A549 (cell line): ENCODE measurements around the gene RNF152. TPM values are rescaled to one million over a fixed set of nuclear protein-coding genes. Genes with fewer than 3 reads are reported as not detected.

Experiments used
- ATAC-seq, 2 experiments: fragments of 200-7000 bp in 1 of 2; fragments of >200 bp in 1 of 2; cut with Nextera tagmentation in 1 of 2; cut with Tn5 transposase in 1 of 2; 3 replicates each; pipeline versions ENCODE4 v1.8.0 to v1.9.1; 2018 to 2020; ENCODE audit warnings: mild to moderate bottlenecking in 1 of 2, moderate library complexity in 1 of 2
- CTCF ChIA-PET: fragments of 300-600 bp; sonication (Branson Sonifier 250); formaldehyde crosslinking; extraction: SDS; loops from one replicate; lab custom pipeline; 2021; ENCODE audit warnings: antibody characterized with exemption, inconsistent platforms; lab: Yijun Ruan, JAX
- POLR2A ChIA-PET: fragments of 350-600 bp; formaldehyde crosslinking; extraction: SDS; loops from one replicate; lab custom pipeline; 2021; ENCODE audit warnings: antibody characterized with exemption, inconsistent platforms; lab: Yijun Ruan, JAX
- DNase-seq, 2 experiments: peaks; one replicate each; pipeline versions ENCODE4 v3.0.0 to v3.0.0-alpha.2; 2011 to 2016; ENCODE audit warnings: low read depth in 1 of 2, low spot score in 1 of 2
- FAIRE-seq: peaks from 2 replicates; lab custom pipeline; 2011; peaks lifted over from hg19 to GRCh38; lab: Jason Lieb, UNC
- H3K27ac ChIP-seq, 2 experiments: fragments of >200 bp; sonication (Bioruptor Twin); formaldehyde crosslinking; 3 replicates each; pipeline ENCODE4 v1.5.1; 2016 to 2017
- H3K4me1 ChIP-seq: fragments of >200 bp; sonication (Bioruptor Twin); formaldehyde crosslinking; 3 replicates; pipeline ENCODE4 v1.6.1; 2016
- H3K4me2 ChIP-seq: fragments of >200 bp; sonication (Bioruptor Twin); formaldehyde crosslinking; 3 replicates; pipeline ENCODE4 v1.6.1; 2016
- H3K4me3 ChIP-seq: fragments of >200 bp; sonication (Bioruptor Twin); formaldehyde crosslinking; 3 replicates; pipeline ENCODE4 v1.5.1; 2016
- H3K9me3 ChIP-seq: fragments of >200 bp; sonication (Bioruptor Twin); formaldehyde crosslinking; 3 replicates; pipeline ENCODE4 v1.6.1; 2016
- ATOH8 ChIP-seq: fragments of 250-450 bp; sonication (Bioruptor Pico); IDR thresholded peaks from 2 replicates; pipeline ENCODE4 v1.5.0; 2020; ENCODE audit warnings: low read depth, mild to moderate bottlenecking, moderate library complexity
- BCL3 ChIP-seq: fragments of >200 bp; sonication (Bioruptor Twin); formaldehyde crosslinking; IDR thresholded peaks from 3 replicates; pipeline ENCODE4 v1.6.1; 2016
- CBX8 ChIP-seq: fragments of 200-600 bp; sonication (generic); IDR thresholded peaks from 2 replicates; pipeline ENCODE4 v1.6.1; 2016
- CEBPB ChIP-seq, 2 experiments: fragments of >200 bp in 1 of 2; sonication (Bioruptor Twin) in 1 of 2; formaldehyde crosslinking in 1 of 2; IDR thresholded peaks; 2 replicates each; pipeline ENCODE4 v1.6.1; 2012 to 2016
- CTCF ChIP-seq: fragments of >200 bp; sonication (Bioruptor Twin); formaldehyde crosslinking; IDR thresholded peaks from 3 replicates; pipeline ENCODE4 v1.5.1; 2016
- EHMT2 ChIP-seq: fragments of 200-600 bp; sonication (generic); IDR thresholded peaks from 2 replicates; pipeline ENCODE4 v1.6.1; 2016; ENCODE audit warnings: antibody characterized with exemption, low read depth, mild to moderate bottlenecking, moderate library complexity
- ESRRA ChIP-seq: fragments of 150-350 bp; IDR thresholded peaks from 2 replicates; pipeline ENCODE4 v1.6.1; 2014; ENCODE audit warnings: mild to moderate bottlenecking, low read length, borderline replicate concordance
- HDAC2 ChIP-seq: fragments of 200-600 bp; sonication (generic); IDR thresholded peaks from 2 replicates; pipeline ENCODE4 v1.6.1; 2016
- HEYL ChIP-seq: fragments of 250-450 bp; sonication (Bioruptor Pico); IDR thresholded peaks from 2 replicates; pipeline ENCODE4 v1.8.0; 2021; ENCODE audit warnings: mild to moderate bottlenecking, moderate library complexity
- HOXA7 ChIP-seq: fragments of 250-450 bp; sonication (Bioruptor Pico); IDR thresholded peaks from 2 replicates; pipeline ENCODE4 v1.5.0; 2020; ENCODE audit warnings: mild to moderate bottlenecking, moderate library complexity
- HOXB13 ChIP-seq: fragments of 250-450 bp; sonication (Bioruptor Pico); IDR thresholded peaks from 2 replicates; pipeline ENCODE4 v1.5.0; 2020; ENCODE audit warnings: low read depth, mild to moderate bottlenecking, moderate library complexity
- HOXB5 ChIP-seq: fragments of 250-450 bp; sonication (Bioruptor Pico); IDR thresholded peaks from 2 replicates; pipeline ENCODE4 v1.5.0; 2020; ENCODE audit warnings: mild to moderate bottlenecking, moderate library complexity
- KDM5A ChIP-seq: fragments of 200-600 bp; sonication (generic); IDR thresholded peaks from 2 replicates; pipeline ENCODE4 v1.6.1; 2016; ENCODE audit warnings: antibody characterized with exemption, mild to moderate bottlenecking
- PBX3 ChIP-seq: IDR thresholded peaks from 2 replicates; pipeline ENCODE4 v1.6.1; 2012
- POLR2A ChIP-seq: IDR thresholded peaks from 2 replicates; pipeline ENCODE4 v1.6.1; 2012; ENCODE audit warnings: mild to moderate bottlenecking, low read length
- RAD21 ChIP-seq, 2 experiments: fragments of >200 bp in 1 of 2; sonication (Bioruptor Twin) in 1 of 2; formaldehyde crosslinking in 1 of 2; IDR thresholded peaks in 1 of 2; conservative IDR thresholded peaks in 1 of 2; 2 replicates in 1 of 2; 3 replicates in 1 of 2; pipeline ENCODE4 v1.6.1; 2012 to 2018; ENCODE audit warnings: inconsistent platforms in 1 of 2
- RARB ChIP-seq: fragments of 250-450 bp; sonication (Bioruptor Pico); IDR thresholded peaks from 2 replicates; pipeline ENCODE4 v1.8.0; 2021; ENCODE audit warnings: mild to moderate bottlenecking, moderate library complexity
- REST ChIP-seq: fragments of 200-600 bp; sonication (generic); IDR thresholded peaks from 2 replicates; pipeline ENCODE4 v1.6.1; 2016; ENCODE audit warnings: antibody characterized with exemption, mild to moderate bottlenecking, moderate library complexity
- RFX5 ChIP-seq: fragments of 450-650 bp; IDR thresholded peaks from 2 replicates; pipeline ENCODE4 v1.7.1; 2014; ENCODE audit warnings: antibody characterized with exemption, mild to moderate bottlenecking, moderate library complexity
- TFCP2L1 ChIP-seq: fragments of 250-450 bp; sonication (Bioruptor Pico); IDR thresholded peaks from 2 replicates; pipeline ENCODE4 v1.5.0; 2021; ENCODE audit warnings: mild to moderate bottlenecking
- ZSCAN20 ChIP-seq: fragments of 250-450 bp; sonication (Bioruptor Pico); IDR thresholded peaks from 2 replicates; pipeline ENCODE4 v1.8.0; 2022; ENCODE audit warnings: mild to moderate bottlenecking, moderate library complexity
- WGBS: methylation state at CpG from one replicate; pipeline ENCODE4 v1.1.6; 2017; ENCODE audit errors: missing lambda C conversion rate; 5-methylcytosine and 5-hydroxymethylcytosine counted together
- polyA plus RNA-seq, 4 experiments: library from polyadenylated mRNA; depleted of rRNA in 3 of 4; stranded (reverse); fragments of >200 nt; fragmentation: RNase III in 1 of 4; extraction: RNeasy Plus Mini Kit Qiagen cat#74134 plus additional on column Dnase treatment in 1 of 4; gene quantifications; 2 replicates in 3 of 4; 3 replicates in 1 of 4; pipeline ENCODE4 v1.2.3, GENCODE V29; 2011 to 2017

RNF152 gene
- polyA plus RNA-seq, 2 of the 4 experiments (the other 2 are of a cell fraction): 0.12 TPM; not detected in 1

GRCh38 chr18:61852496-61852895 is 40.3 kb downstream of the RNF152 start:
- Histone ChIP-seq H3K4me2 (no peak overlapping the region), H3K27ac (no peak overlapping the region), H3K4me3 (no peak overlapping the region), H3K9me3 (no peaks in the 10 kb centered on the region), H3K4me1 (no peaks in the 10 kb centered on the region)
- 0% methylated on average over 1 of the region's 1 CpG for WGBS
- TF ChIP-seq HOXB13 (CRISPR knock-in tag): no peak
- TF ChIP-seq PBX3: no peak
- no peak for TF ChIP-seq CTCF
- TF ChIP-seq CBX8: no peak
- no peak for TF ChIP-seq HEYL (CRISPR knock-in tag)
- no peak for TF ChIP-seq EHMT2
- TF ChIP-seq ATOH8: no peak
- TF ChIP-seq HOXB5: no peak
- TF ChIP-seq CEBPB (IDR thresholded peaks at IDR 0.05): no peak
- TF ChIP-seq RFX5: no peak
- no peak for TF ChIP-seq BCL3
- TF ChIP-seq HDAC2: no peak
- DNase-seq (no peak), ATAC-seq (no peak), FAIRE-seq (no peak)
- CTCF ChIA-PET: no interaction called here
- POLR2A ChIA-PET: no interaction called here

- no peak for FAIRE-seq
- ATAC-seq: no peak
- H3K9me3 ChIP-seq: no peaks in the 10 kb centered on the region
- no peak overlapping the region for H3K27ac ChIP-seq
- ChIA-PET POLR2A (no interaction called here), CTCF (no interaction called here)
- TF ChIP-seq RAD21 (conservative IDR thresholded peaks at IDR 0.05 in 1 of 2, IDR thresholded peaks at IDR 0.05 in 1 of 2) (no peak), HOXA7 (CRISPR knock-in tag) (no peak), CEBPB (IDR thresholded peaks at IDR 0.05) (no peak), REST (no peak), BCL3 (no peak), ZSCAN20 (CRISPR knock-in tag) (no peak), KDM5A (no peak), TFCP2L1 (CRISPR knock-in tag) (no peak), POLR2A (no peak), ESRRA (no peak), RARB (CRISPR knock-in tag) (no peak)
- no peak overlapping the region for H3K4me2 ChIP-seq
- 1% methylated on average over 3 of the region's 3 CpGs for WGBS
- H3K4me1 ChIP-seq: no peaks in the 10 kb centered on the region
- no peak for DNase-seq
- H3K4me3 ChIP-seq: no peak overlapping the region
These were observed 40.8 kb downstream of the RNF152 start for GRCh38 chr18:61851940-61852451.
